Mesothelial cell of epicardium (in vitro differentiated cells): ENCODE measurements around the gene PPP1R9A. TPM values are rescaled to one million over a fixed set of nuclear protein-coding genes. Genes with fewer than 3 reads are reported as not detected.

Experiments
- DNase-seq, 2 experiments: peaks; one replicate each; pipeline ENCODE4 v3.0.0; 2021; ENCODE audit warnings: low spot score in 2 of 2; ENCODE audit not compliant: unreplicated experiment in 2 of 2
- H3K27ac Mint-ChIP-seq: 2 replicates; pipeline ENCODE4 v1.8.0; 2021; ENCODE audit warnings: mixed read lengths
- H3K27me3 Mint-ChIP-seq: 2 replicates; pipeline ENCODE4 v1.8.0; 2021; ENCODE audit warnings: low read depth, mixed read lengths
- H3K36me3 Mint-ChIP-seq: 2 replicates; pipeline ENCODE4 v1.8.0; 2021; ENCODE audit warnings: mixed read lengths
- H3K4me1 Mint-ChIP-seq: 2 replicates; pipeline ENCODE4 v1.8.0; 2021; ENCODE audit warnings: mixed read lengths
- H3K4me3 Mint-ChIP-seq: 2 replicates; pipeline ENCODE4 v1.8.0; 2021; ENCODE audit warnings: mild to moderate bottlenecking, moderate library complexity, mixed read lengths
- H3K9me3 Mint-ChIP-seq: 2 replicates; pipeline ENCODE4 v1.8.0; 2021; ENCODE audit warnings: mixed read lengths
- CTCF ChIP-seq: fragments of 200-600 bp; sonication (generic); IDR thresholded peaks from one replicate; pipeline ENCODE4 v1.5.0; 2021; ENCODE audit warnings: antibody characterized with exemption; ENCODE audit not compliant: unreplicated experiment
- total RNA-seq: library from RNA; stranded (reverse); gene quantifications from 3 replicates; pipeline ENCODE4 v1.2.1, GENCODE V29; 2021

The PPP1R9A gene
- total RNA-seq, 1 donor from 2014 or later: 39.3 TPM

- no peak for TF ChIP-seq CTCF
- Mint-ChIP-seq H3K4me3 (no peak overlapping the region), H3K27me3 (no peaks in the 10 kb centered on the region), H3K36me3 (peaks cover 4% of the 10 kb centered on the region), H3K9me3 (no peaks in the 10 kb centered on the region), H3K27ac (no peak overlapping the region), H3K4me1 (peaks cover 7% of the 10 kb centered on the region)
- no peak for DNase-seq
Measured at GRCh38 chr7:95261895-95262415, 354.6 kb downstream of the PPP1R9A start.

GRCh38 chr7:95262875-95263274 lies 355.5 kb downstream of the PPP1R9A start:
- Mint-ChIP-seq H3K27me3 (no peaks in the 10 kb centered on the region), H3K4me1 (peaks cover 7% of the 10 kb centered on the region), H3K9me3 (no peaks in the 10 kb centered on the region), H3K36me3 (peaks cover 4% of the 10 kb centered on the region), H3K27ac (no peak overlapping the region), H3K4me3 (no peak overlapping the region)
- no peak for DNase-seq
- TF ChIP-seq CTCF: no peak

GRCh38 chr7:95263785-95264362 lies 356.5 kb downstream of the PPP1R9A start:
- Mint-ChIP-seq H3K27me3 (no peaks in the 10 kb centered on the region), H3K27ac (no peak overlapping the region), H3K4me1 (peaks cover 7% of the 10 kb centered on the region), H3K36me3 (peaks cover 2% of the 10 kb centered on the region), H3K4me3 (no peak overlapping the region), H3K9me3 (no peaks in the 10 kb centered on the region)
- DNase-seq: no peak
- no peak for TF ChIP-seq CTCF

- no peak for DNase-seq
- peak overlapping the region; percentile 31 for H3K27ac Mint-ChIP-seq
- no peaks in the 10 kb centered on the region for H3K9me3 Mint-ChIP-seq
- TF ChIP-seq CTCF: no peak
- H3K36me3 Mint-ChIP-seq: peaks cover 2% of the 10 kb centered on the region
- H3K4me3 Mint-ChIP-seq: no peak overlapping the region
- H3K27me3 Mint-ChIP-seq: no peaks in the 10 kb centered on the region
- H3K4me1 Mint-ChIP-seq: peaks cover 6% of the 10 kb centered on the region
Measured at GRCh38 chr7:95264363-95264891, 357.0 kb downstream of the PPP1R9A start.

GRCh38 chr7:95265634-95266033 lies 358.2 kb downstream of the PPP1R9A start:
- Mint-ChIP-seq H3K27me3 (no peaks in the 10 kb centered on the region), H3K4me3 (no peak overlapping the region), H3K4me1 (peaks cover 4% of the 10 kb centered on the region), H3K27ac (no peak overlapping the region), H3K36me3 (peaks cover 5% of the 10 kb centered on the region), H3K9me3 (no peaks in the 10 kb centered on the region)
- no peak for TF ChIP-seq CTCF
- no peak for DNase-seq
